Neuronal stem cell (in vitro differentiated cells): ENCODE data around the gene P3H2.

Experiments used
- DNase-seq: peaks from one replicate; pipeline ENCODE4 v3.0.0-alpha.2; 2013; ENCODE audit warnings: low spot score
- H2AFZ ChIP-seq: one replicate; pipeline ENCODE4 v1.6.1; 2013; ENCODE audit warnings: mild to moderate bottlenecking, low read length, inconsistent platforms
- H2AK5ac ChIP-seq: 2 replicates; pipeline ENCODE4 v1.6.1; 2013; ENCODE audit warnings: low read depth, mild to moderate bottlenecking, inconsistent platforms, low read length, moderate library complexity, mixed read lengths
- H2BK120ac ChIP-seq: 2 replicates; pipeline ENCODE4 v1.6.1; 2013; ENCODE audit warnings: low read depth, mild to moderate bottlenecking, inconsistent platforms, low read length, moderate library complexity, mixed read lengths
- H2BK12ac ChIP-seq: one replicate; pipeline ENCODE4 v1.6.1; 2013; ENCODE audit warnings: low read length, inconsistent platforms
- H2BK15ac ChIP-seq: 2 replicates; pipeline ENCODE4 v1.6.1; 2013; ENCODE audit warnings: mild to moderate bottlenecking, low read length, inconsistent platforms, mixed read lengths
- H2BK5ac ChIP-seq: one replicate; pipeline ENCODE4 v1.6.1; 2013; ENCODE audit warnings: inconsistent platforms, mild to moderate bottlenecking, low read length, moderate library complexity
- H3K14ac ChIP-seq: one replicate; pipeline ENCODE4 v1.6.1; 2013; ENCODE audit warnings: low read length, inconsistent platforms
- H3K18ac ChIP-seq: 2 replicates; pipeline ENCODE4 v1.6.1; 2013; ENCODE audit warnings: low read length, inconsistent platforms
- H3K23ac ChIP-seq: 2 replicates; pipeline ENCODE4 v1.6.1; 2013; ENCODE audit warnings: low read depth, mild to moderate bottlenecking, mixed read lengths, low read length, inconsistent platforms; ENCODE audit not compliant: poor library complexity
- H3K27ac ChIP-seq: replicated peaks from 3 replicates; pipeline ENCODE4 v1.5.1; 2013; ENCODE audit warnings: low read length, inconsistent platforms
- H3K27me3 ChIP-seq, 3 experiments: 2 replicates each; pipeline ENCODE4 v1.6.1; 2013; ENCODE audit warnings: low read length in 3 of 3, mild to moderate bottlenecking in 2 of 3, inconsistent platforms in 1 of 3, low read depth in 1 of 3, mixed read lengths in 1 of 3, moderate library complexity in 1 of 3; ENCODE audit not compliant: control insufficient read depth in 3 of 3, insufficient read depth in 3 of 3
- H3K36me3 ChIP-seq, 2 donors: replicated peaks in 1 of 2; 2 replicates each; pipeline ENCODE4 v1.6.1; 2013; ENCODE audit warnings: low read length in 2 of 2; ENCODE audit not compliant: control insufficient read depth in 2 of 2, insufficient read depth in 2 of 2
- H3K4ac ChIP-seq: 2 replicates; pipeline ENCODE4 v1.6.1; 2013; ENCODE audit warnings: inconsistent platforms, mild to moderate bottlenecking, low read length, moderate library complexity
- H3K4me1 ChIP-seq, 2 donors: 1 replicate in 1 of 2; 2 replicates in 1 of 2; pipeline ENCODE4 v1.6.1; 2013; ENCODE audit warnings: low read length in 2 of 2, low read depth in 1 of 2; ENCODE audit not compliant: control insufficient read depth in 2 of 2, insufficient read depth in 1 of 2
- H3K4me2 ChIP-seq: one replicate; pipeline ENCODE4 v1.6.1; 2013; ENCODE audit warnings: mild to moderate bottlenecking, low read length, inconsistent platforms; ENCODE audit not compliant: insufficient read depth, poor library complexity, severe bottlenecking
- H3K4me3 ChIP-seq, 2 donors: 2 replicates each; pipeline ENCODE4 v1.5.1; 2013; ENCODE audit warnings: low read length in 2 of 2, mild to moderate bottlenecking in 2 of 2, inconsistent platforms in 1 of 2, moderate library complexity in 1 of 2
- H3K79me1 ChIP-seq: one replicate; pipeline ENCODE4 v1.6.1; 2013; ENCODE audit warnings: low read depth, mild to moderate bottlenecking, inconsistent platforms, low read length, moderate library complexity
- H3K9ac ChIP-seq: one replicate; pipeline ENCODE4 v1.6.1; 2013; ENCODE audit warnings: mild to moderate bottlenecking, low read depth, low read length, inconsistent platforms; ENCODE audit not compliant: poor library complexity
- H3K9me3 ChIP-seq, 2 donors: replicated peaks in 1 of 2; 2 replicates each; pipeline versions ENCODE3 to v1.6.1; 2013; ENCODE audit warnings: low read length in 2 of 2, mild to moderate bottlenecking in 2 of 2, inconsistent platforms in 1 of 2, low read depth in 1 of 2, mixed read lengths in 1 of 2, moderate library complexity in 1 of 2; ENCODE audit not compliant: control insufficient read depth in 2 of 2, insufficient read depth in 1 of 2
- H4K8ac ChIP-seq: one replicate; pipeline ENCODE4 v1.6.1; 2013; ENCODE audit warnings: low read depth, mild to moderate bottlenecking, inconsistent platforms, low read length, moderate library complexity
- H4K91ac ChIP-seq: one replicate; pipeline ENCODE4 v1.6.1; 2013; ENCODE audit warnings: low read length, low read depth, mild to moderate bottlenecking, inconsistent platforms; ENCODE audit not compliant: poor library complexity
- WGBS, 2 donors: extraction: QIAGEN DNeasy Blood & Tissue Kit; methylation state at CpG; one replicate each; pipeline ENCODE4 v1.1.7; 2013; ENCODE audit warnings: missing lambda C conversion rate in 2 of 2, mixed read lengths in 1 of 2; ENCODE audit not compliant: insufficient read length in 2 of 2, insufficient replicate concordance in 1 of 2; ENCODE audit errors: extremely low coverage in 2 of 2; 5-methylcytosine and 5-hydroxymethylcytosine counted together

The P3H2 gene

GRCh38 chr3:190056742-190057141 is 64.0 kb downstream of the P3H2 start:
- H3K4ac ChIP-seq, result no peak overlapping the region
- H3K4me2 ChIP-seq, result no peak overlapping the region
- H3K18ac ChIP-seq, result no peak overlapping the region
- no peaks in the 10 kb centered on the region for H3K36me3 ChIP-seq
- H3K23ac ChIP-seq, result no peak overlapping the region
- no peak overlapping the region for H3K4me3 ChIP-seq
- no peak overlapping the region for H3K14ac ChIP-seq
- H3K9ac ChIP-seq, result no peak overlapping the region
- H2BK120ac ChIP-seq, result no peak overlapping the region
- peak overlapping the region; percentile 27 for H2AFZ ChIP-seq
- H3K9me3 ChIP-seq, result no peaks in the 10 kb centered on the region
- H2BK12ac ChIP-seq, result no peak overlapping the region
- no peak overlapping the region for H4K8ac ChIP-seq
- DNase-seq, result no peak
- H2BK15ac ChIP-seq, result no peak overlapping the region
- H3K27ac ChIP-seq, result no peak overlapping the region
- H3K4me1 ChIP-seq, result peaks cover 14 to 22% of the 10 kb centered on the region in 2 donors
- H4K91ac ChIP-seq, result no peak overlapping the region
- no peaks in the 10 kb centered on the region for H3K79me1 ChIP-seq
- H2BK5ac ChIP-seq, result no peak overlapping the region
- H3K27me3 ChIP-seq, result no peaks in the 10 kb centered on the region
- no CpG with 5 or more reads among the region's 4 CpGs for WGBS, 2 donors
- no peak overlapping the region for H2AK5ac ChIP-seq

- no CpG with 5 or more reads among the region's 4 CpGs for WGBS, 2 donors
- Histone ChIP-seq H2BK15ac (no peak overlapping the region), H2AK5ac (no peak overlapping the region), H3K14ac (no peak overlapping the region), H3K18ac (no peak overlapping the region), H2AFZ (no peak overlapping the region), H3K4me2 (no peak overlapping the region), H3K9ac (no peak overlapping the region), H4K8ac (no peak overlapping the region), H2BK5ac (no peak overlapping the region), H3K4me1 (peaks cover 14 to 24% of the 10 kb centered on the region in 2 donors), H3K4me3 (no peak overlapping the region), H3K4ac (no peak overlapping the region), H3K36me3 (no peaks in the 10 kb centered on the region), H3K23ac (no peak overlapping the region), H3K27me3 (no peaks in the 10 kb centered on the region), H3K79me1 (no peaks in the 10 kb centered on the region), H4K91ac (no peak overlapping the region), H3K27ac (no peak overlapping the region), H2BK120ac (no peak overlapping the region), H3K9me3 (no peaks in the 10 kb centered on the region), H2BK12ac (no peak overlapping the region)
- no peak for DNase-seq
Measured at GRCh38 chr3:190055773-190056172, 64.9 kb downstream of the P3H2 start.

- H4K91ac ChIP-seq, result no peak overlapping the region
- no peak for DNase-seq
- no peak overlapping the region for H2BK15ac ChIP-seq
- H3K18ac ChIP-seq, result no peak overlapping the region
- no peak overlapping the region for H2AK5ac ChIP-seq
- H3K79me1 ChIP-seq, result no peaks in the 10 kb centered on the region
- H3K4me3 ChIP-seq, result no peak overlapping the region
- H3K9me3 ChIP-seq, result no peaks in the 10 kb centered on the region
- no peak overlapping the region for H3K23ac ChIP-seq
- H2BK5ac ChIP-seq, result no peak overlapping the region
- H3K36me3 ChIP-seq, result no peaks in the 10 kb centered on the region
- WGBS, 2 donors, result no CpG with 5 or more reads among the region's 4 CpGs
- no peaks in the 10 kb centered on the region for H3K27me3 ChIP-seq
- no peak overlapping the region for H3K14ac ChIP-seq
- no peak overlapping the region for H3K9ac ChIP-seq
- no peak overlapping the region for H3K4me2 ChIP-seq
- H4K8ac ChIP-seq, result no peak overlapping the region
- no peak overlapping the region for H2BK12ac ChIP-seq
- H3K4me1 ChIP-seq, result peaks cover 10 to 17% of the 10 kb centered on the region in 2 donors
- no peak overlapping the region for H2BK120ac ChIP-seq
- H3K27ac ChIP-seq, result no peak overlapping the region
- H3K4ac ChIP-seq, result no peak overlapping the region
- H2AFZ ChIP-seq, result no peak overlapping the region
Measured at GRCh38 chr3:190053919-190054672, 66.6 kb downstream of the P3H2 start.

- Histone ChIP-seq H2BK120ac (no peak overlapping the region), H3K18ac (no peak overlapping the region), H3K9ac (no peak overlapping the region), H3K27ac (peak overlapping the region; percentile 47), H3K4me3 (no peak overlapping the region), H3K27me3 (no peaks in the 10 kb centered on the region), H4K91ac (no peak overlapping the region), H3K14ac (no peak overlapping the region), H2BK5ac (no peak overlapping the region), H2BK12ac (no peak overlapping the region), H3K4me2 (no peak overlapping the region), H3K9me3 (no peaks in the 10 kb centered on the region), H3K4ac (no peak overlapping the region), H2BK15ac (no peak overlapping the region), H2AFZ (no peak overlapping the region), H3K4me1 (peaks cover 4 to 5% of the 10 kb centered on the region in 2 donors), H4K8ac (no peak overlapping the region), H3K79me1 (no peaks in the 10 kb centered on the region), H3K36me3 (no peaks in the 10 kb centered on the region), H3K23ac (no peak overlapping the region), H2AK5ac (no peak overlapping the region)
- DNase-seq, result no peak
- WGBS, 2 donors, result no CpG with 5 or more reads among the region's 2 CpGs
Measured at GRCh38 chr3:190051641-190052040, 69.1 kb downstream of the P3H2 start.
